B cell (primary cell): Measurements from ENCODE around the gene MED12L.

Source experiments
- CTCF ChIP-seq: fragments of 200-600 bp; IDR thresholded peaks from one replicate; pipeline ENCODE4 v1.8.0; 2022; ENCODE audit warnings: antibody characterized with exemption, mild to moderate bottlenecking
- EZH2 ChIP-seq: IDR thresholded peaks from 2 replicates; pipeline ENCODE4 v1.6.1; 2012; ENCODE audit warnings: borderline replicate concordance, low read depth, mild to moderate bottlenecking, moderate library complexity, low read length; ENCODE audit not compliant: insufficient read depth, poor library complexity, severe bottlenecking

GRCh38 chr3:151107701-151108100, 22.2 kb downstream of the MED12L start:
- TF ChIP-seq CTCF = no peak
- no peak for TF ChIP-seq EZH2
